ENCODE measurements around the gene ACSF3. TPM values are rescaled to one million over a fixed set of nuclear protein-coding genes. Genes with fewer than 3 reads are reported as not detected.

Gene ACSF3
- total RNA-seq, 2 experiments from 2014 or later, result 44.7 to 49.5 TPM

DNA sequence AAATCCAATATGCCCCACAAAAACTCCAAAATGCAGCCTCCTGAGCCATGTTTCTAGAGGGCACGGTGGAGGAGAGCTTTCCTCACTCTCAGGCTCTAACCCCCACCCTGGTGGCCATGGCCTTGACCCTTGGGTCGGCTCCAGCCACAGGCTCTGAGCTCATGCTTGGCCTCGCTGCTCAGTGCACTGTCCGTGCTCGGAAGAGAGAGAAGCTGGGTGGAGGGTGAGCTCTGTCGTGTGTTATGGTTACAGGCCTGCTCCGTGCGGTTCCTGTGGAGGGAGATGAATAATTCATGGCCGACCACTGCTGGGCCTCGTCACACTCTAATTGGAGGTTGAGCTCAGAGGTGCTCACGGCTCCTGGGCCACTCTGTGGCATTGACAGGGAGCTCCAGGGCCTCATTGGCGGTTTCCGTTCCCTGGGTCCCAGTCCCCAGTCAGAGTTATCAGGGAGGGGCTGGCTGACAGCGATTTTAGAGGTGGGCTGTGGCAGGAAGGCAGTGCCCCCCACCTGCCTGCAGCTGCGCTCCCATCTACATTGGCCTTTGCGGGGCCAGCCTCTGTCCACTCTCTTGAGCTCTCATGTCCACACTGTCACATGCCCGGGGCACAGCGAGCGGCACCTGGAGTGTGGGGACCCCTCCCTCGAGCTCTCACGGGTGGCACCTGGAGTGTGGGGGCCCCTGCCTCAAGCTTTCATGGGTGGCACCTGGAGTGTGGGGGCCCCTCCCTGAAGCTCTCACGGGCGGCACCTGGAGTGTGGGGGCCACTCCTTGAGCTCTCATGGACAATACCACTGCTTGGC is 24.9 kb downstream of the ACSF3 start:
- ATAC-seq (ENCODE audit: poor library complexity), result no peak
- CTCF ChIA-PET, result no interaction called here
- DNase-seq, result peak in 2 of 14 experiments; percentile 1 to 35
- H3K9me3 ChIP-seq (ENCODE audit: control insufficient read depth in 1 of 2, insufficient read depth in 1 of 2, low read length in 2 of 2), result no peaks in the 10 kb centered on the region
- Mint-ChIP-seq H3K36me3 (ENCODE audit: low read depth) (peaks cover 67% of the 10 kb centered on the region), H3K4me1 (ENCODE audit: low read depth) (peaks cover 80% of the 10 kb centered on the region), H3K9me3 (no peaks in the 10 kb centered on the region), H3K27ac (no peak overlapping the region), H3K4me3 (peak overlapping the region; percentile 48), H3K27me3 (no peaks in the 10 kb centered on the region)
- H3K27ac ChIP-seq (ENCODE audit: low read depth in 1 of 2, low read length in 2 of 2), result peak overlapping the region in 1 of 2 donors; percentile 32
- H3K4me1 ChIP-seq (ENCODE audit: insufficient read depth, low read length), result peaks cover 85% of the 10 kb centered on the region
- TF ChIP-seq, protein P1, sequence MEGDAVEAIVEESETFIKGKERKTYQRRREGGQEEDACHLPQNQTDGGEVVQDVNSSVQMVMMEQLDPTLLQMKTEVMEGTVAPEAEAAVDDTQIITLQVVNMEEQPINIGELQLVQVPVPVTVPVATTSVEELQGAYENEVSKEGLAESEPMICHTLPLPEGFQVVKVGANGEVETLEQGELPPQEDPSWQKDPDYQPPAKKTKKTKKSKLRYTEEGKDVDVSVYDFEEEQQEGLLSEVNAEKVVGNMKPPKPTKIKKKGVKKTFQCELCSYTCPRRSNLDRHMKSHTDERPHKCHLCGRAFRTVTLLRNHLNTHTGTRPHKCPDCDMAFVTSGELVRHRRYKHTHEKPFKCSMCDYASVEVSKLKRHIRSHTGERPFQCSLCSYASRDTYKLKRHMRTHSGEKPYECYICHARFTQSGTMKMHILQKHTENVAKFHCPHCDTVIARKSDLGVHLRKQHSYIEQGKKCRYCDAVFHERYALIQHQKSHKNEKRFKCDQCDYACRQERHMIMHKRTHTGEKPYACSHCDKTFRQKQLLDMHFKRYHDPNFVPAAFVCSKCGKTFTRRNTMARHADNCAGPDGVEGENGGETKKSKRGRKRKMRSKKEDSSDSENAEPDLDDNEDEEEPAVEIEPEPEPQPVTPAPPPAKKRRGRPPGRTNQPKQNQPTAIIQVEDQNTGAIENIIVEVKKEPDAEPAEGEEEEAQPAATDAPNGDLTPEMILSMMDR (IDR thresholded peaks at IDR 0.05), result no peak
- intact Hi-C loops (cut with DNase I, micrococcal nuclease), result loop anchor here in 1 of 2 experiments (5.0 kb wide), 1 partner anchor 181 kb away; no protein-coding TSS in a partner anchor
- no peaks in the 10 kb centered on the region for H3K27me3 ChIP-seq (ENCODE audit: control insufficient read depth in 1 of 2, insufficient read depth in 2 of 2, low read length in 2 of 2)
- POLR2A ChIA-PET, result interaction anchor here (1.3 to 1.6 kb wide), 2 partner anchors 21 to 24 kb away, joined by 8 to 13 read pairs; partner anchors contain the start of gene ACSF3
- H3K4me3 ChIP-seq (ENCODE audit: low read length), result no peak overlapping the region
- H3K36me3 ChIP-seq (ENCODE audit: insufficient read depth, low read length), result peaks cover 53% of the 10 kb centered on the region

DNA sequence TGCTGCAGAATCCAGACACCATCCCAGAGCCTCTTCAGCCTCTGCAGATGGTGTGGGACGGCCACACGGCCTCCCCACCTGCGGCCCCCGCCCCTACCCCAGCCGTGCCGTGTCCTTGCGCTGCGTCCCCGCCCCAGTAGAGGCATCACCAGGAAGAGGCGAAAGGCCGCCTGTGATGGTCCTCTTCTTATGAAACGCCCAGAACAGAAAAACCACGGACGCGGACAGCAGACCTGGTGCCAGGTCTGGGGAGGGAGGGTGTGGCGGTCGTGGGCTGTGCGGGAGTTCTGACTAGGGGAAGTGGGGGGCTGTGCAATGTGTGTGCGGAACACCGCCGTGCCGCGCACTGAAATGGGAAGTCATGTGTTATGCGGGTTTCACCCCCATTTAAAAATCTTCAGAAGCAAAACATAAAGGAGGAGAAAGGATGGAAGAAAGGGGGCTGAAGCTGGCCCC is 25.5 kb downstream of the ACSF3 start:
- DNase-seq (peak in 2 of 14 experiments; percentile 0 to 29), ATAC-seq (ENCODE audit: poor library complexity) (no peak)
- Mint-ChIP-seq H3K27me3 (no peaks in the 10 kb centered on the region), H3K4me1 (ENCODE audit: low read depth) (peaks cover 84% of the 10 kb centered on the region), H3K36me3 (ENCODE audit: low read depth) (peaks cover 73% of the 10 kb centered on the region), H3K4me3 (peak overlapping the region; percentile 74), H3K27ac (no peak overlapping the region), H3K9me3 (no peaks in the 10 kb centered on the region)
- Histone ChIP-seq H3K4me3 (ENCODE audit: low read length) (no peak overlapping the region), H3K9me3 (ENCODE audit: control insufficient read depth in 1 of 2, insufficient read depth in 1 of 2, low read length in 2 of 2) (no peaks in the 10 kb centered on the region), H3K27ac (ENCODE audit: low read depth in 1 of 2, low read length in 2 of 2) (peak overlapping the region in 1 of 2 donors; percentile 32), H3K27me3 (ENCODE audit: control insufficient read depth in 1 of 2, insufficient read depth in 2 of 2, low read length in 2 of 2) (no peaks in the 10 kb centered on the region), H3K4me1 (ENCODE audit: insufficient read depth, low read length) (peaks cover 85% of the 10 kb centered on the region), H3K36me3 (ENCODE audit: insufficient read depth, low read length) (peaks cover 55% of the 10 kb centered on the region)
- POLR2A ChIA-PET, result interaction anchor here (1.3 to 1.6 kb wide), 2 partner anchors 22 to 25 kb away, joined by 8 to 13 read pairs; partner anchors contain the start of gene ACSF3
- CTCF ChIA-PET, result no interaction called here
- intact Hi-C loops (cut with DNase I, micrococcal nuclease), result loop anchor here in 1 of 2 experiments (5.0 kb wide), 1 partner anchor 182 kb away; no protein-coding TSS in a partner anchor
- TF ChIP-seq, protein P1 (IDR thresholded peaks at IDR 0.05), result no peak

DNA sequence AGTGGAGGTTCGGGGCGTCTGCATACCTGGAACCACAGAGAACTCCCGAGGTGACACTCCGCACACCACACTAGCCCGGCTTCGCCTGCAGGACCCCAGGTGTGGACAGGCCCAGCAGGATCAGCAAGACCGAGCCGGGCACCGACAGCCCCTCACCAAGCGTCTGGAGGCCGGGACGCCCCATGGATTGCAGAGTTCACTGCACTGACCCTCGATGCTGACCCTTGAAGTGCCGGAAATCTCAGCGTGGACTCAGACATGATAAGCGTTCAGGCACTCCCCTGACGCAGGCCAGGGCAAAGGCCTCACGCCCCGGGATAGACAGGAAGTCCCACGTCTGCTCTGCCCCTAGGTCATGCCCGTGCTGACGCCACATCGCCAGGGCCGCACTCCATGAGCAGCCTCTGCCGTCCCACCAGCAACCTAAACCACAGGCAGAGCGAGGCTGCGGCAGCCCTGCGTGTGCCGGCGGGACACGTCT is 26.0 kb downstream of the ACSF3 start:
- Histone ChIP-seq H3K27ac (ENCODE audit: low read depth in 1 of 2, low read length in 2 of 2) (no peak overlapping the region), H3K4me1 (ENCODE audit: insufficient read depth, low read length) (peaks cover 80% of the 10 kb centered on the region), H3K9me3 (ENCODE audit: control insufficient read depth in 1 of 2, insufficient read depth in 1 of 2, low read length in 2 of 2) (no peaks in the 10 kb centered on the region), H3K27me3 (ENCODE audit: control insufficient read depth in 1 of 2, insufficient read depth in 2 of 2, low read length in 2 of 2) (no peaks in the 10 kb centered on the region), H3K4me3 (ENCODE audit: low read length) (no peak overlapping the region), H3K36me3 (ENCODE audit: insufficient read depth, low read length) (peaks cover 53% of the 10 kb centered on the region)
- intact Hi-C loops (cut with DNase I, micrococcal nuclease), result loop anchor here in 1 of 2 experiments (5.0 kb wide), 1 partner anchor 182 kb away; no protein-coding TSS in a partner anchor
- H3K9me3 Mint-ChIP-seq, result no peaks in the 10 kb centered on the region
- peaks cover 85% of the 10 kb centered on the region for H3K4me1 Mint-ChIP-seq (ENCODE audit: low read depth)
- DNase-seq, result peak in 1 of 14 experiments; percentile 0
- peaks cover 74% of the 10 kb centered on the region for H3K36me3 Mint-ChIP-seq (ENCODE audit: low read depth)
- CTCF ChIA-PET, result no interaction called here
- TF ChIP-seq, protein P1 (IDR thresholded peaks at IDR 0.05), result no peak
- POLR2A ChIA-PET, result no interaction called here
- H3K27me3 Mint-ChIP-seq, result no peaks in the 10 kb centered on the region
- no peak for ATAC-seq (ENCODE audit: poor library complexity)
- H3K27ac Mint-ChIP-seq, result no peak overlapping the region
- H3K4me3 Mint-ChIP-seq, result peak overlapping the region; percentile 34

All from CD4-positive, alpha-beta T cell (primary cell).